Epithelial cell of umbilical artery (primary cell): ENCODE measurements around the gene GINS1. TPM values are rescaled to one million over a fixed set of nuclear protein-coding genes. Genes with fewer than 3 reads are reported as not detected.

ENCODE experiments used
- total RNA-seq: library from RNA; depleted of rRNA; stranded (reverse); fragments of >200 nt; gene quantifications from 2 replicates; pipeline ENCODE4 v1.2.3, GENCODE V29; 2014

Gene GINS1
- 14.3 and 25.7 TPM in 2 replicates for total RNA-seq

GRCh38 chr20:25407311-25408169 is at the start of gene GINS1:
TSS of gene GINS1 (plus strand) at chr20:25407673. CDS start at chr20:25407821, 148 bp downstream.

GRCh38 chr20:25390538-25391528 is 16.6 kb upstream of the GINS1 start, which contains the start of gene ABHD12:
TSS of gene ABHD12 (minus strand) at chr20:25390835. CDS start at chr20:25390703, 132 bp downstream.

Other genes starting within 250 kb of the GINS1 start
- gene ENTPD6, start 212.0 kb upstream of the GINS1 start, total RNA-seq = 45.5 and 63.5 TPM in 2 replicates
- gene PYGB, start 159.6 kb upstream of the GINS1 start, total RNA-seq = 69.2 and 72.2 TPM in 2 replicates
- 23.4 and 24.0 TPM in 2 replicates for gene ABHD12, start 16.8 kb upstream of the GINS1 start, total RNA-seq
- 9.4 and 9.9 TPM in 2 replicates for gene NINL, start 177.9 kb downstream of the GINS1 start, total RNA-seq
- gene NANP, start 216.3 kb downstream of the GINS1 start, total RNA-seq = 9.1 and 9.9 TPM in 2 replicates